HCT116 (cell line): ENCODE measurements around the gene ZYG11B.

ENCODE experiments used
- EZH2 ChIP-seq: fragments of 200-600 bp; sonication (generic); IDR thresholded peaks from 2 replicates; pipeline ENCODE4 v1.6.1; 2017; ENCODE audit warnings: antibody characterized with exemption, mixed run types
- TF ChIP-seq, protein P1 (sequence below), 3 experiments: fragments of 200-600 bp in 1 of 3; sonication (generic) in 1 of 3; IDR thresholded peaks in 2 of 3; conservative IDR thresholded peaks in 1 of 3; 2 replicates each; pipeline ENCODE4 v1.5.1; 2012 to 2017; ENCODE audit warnings: low read depth in 2 of 3, low read length in 2 of 3, antibody characterized with exemption in 1 of 3, borderline replicate concordance in 1 of 3, control low read depth in 1 of 3, mild to moderate bottlenecking in 1 of 3, mixed read lengths in 1 of 3, mixed run types in 1 of 3, moderate library complexity in 1 of 3; ENCODE audit not compliant: insufficient read depth in 1 of 3
- TF ChIP-seq, protein P2 (sequence below): IDR thresholded peaks from 2 replicates; pipeline ENCODE4 v1.6.1; 2012

DNA sequence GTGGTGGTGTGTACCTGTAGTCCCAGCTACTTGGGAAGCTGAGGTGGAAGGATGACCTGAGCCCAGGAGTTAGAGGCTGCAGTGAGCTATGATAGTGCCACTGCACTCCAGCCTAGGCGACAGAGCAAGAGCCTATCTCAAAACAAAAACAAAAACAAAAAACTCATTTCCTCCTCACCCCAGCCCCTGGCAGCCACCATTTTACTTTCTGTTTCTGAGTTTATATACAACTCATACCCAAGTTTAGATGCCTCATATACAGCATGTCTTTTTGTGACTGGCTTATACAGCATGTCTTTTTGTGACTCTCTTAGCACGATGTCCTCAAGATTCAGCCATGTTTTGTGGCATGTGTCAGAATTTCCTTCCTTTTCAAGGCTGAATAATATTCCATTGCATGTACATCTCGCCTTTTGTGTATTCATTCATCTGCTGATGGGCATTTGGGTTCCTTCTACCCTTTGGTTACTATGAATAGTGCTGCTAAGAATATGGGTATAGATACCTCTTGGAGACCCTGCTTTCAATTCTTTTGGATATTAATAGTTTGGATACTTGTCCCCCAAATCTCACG lies 42.8 kb upstream of the ZYG11B start:
- TF ChIP-seq, protein P1, sequence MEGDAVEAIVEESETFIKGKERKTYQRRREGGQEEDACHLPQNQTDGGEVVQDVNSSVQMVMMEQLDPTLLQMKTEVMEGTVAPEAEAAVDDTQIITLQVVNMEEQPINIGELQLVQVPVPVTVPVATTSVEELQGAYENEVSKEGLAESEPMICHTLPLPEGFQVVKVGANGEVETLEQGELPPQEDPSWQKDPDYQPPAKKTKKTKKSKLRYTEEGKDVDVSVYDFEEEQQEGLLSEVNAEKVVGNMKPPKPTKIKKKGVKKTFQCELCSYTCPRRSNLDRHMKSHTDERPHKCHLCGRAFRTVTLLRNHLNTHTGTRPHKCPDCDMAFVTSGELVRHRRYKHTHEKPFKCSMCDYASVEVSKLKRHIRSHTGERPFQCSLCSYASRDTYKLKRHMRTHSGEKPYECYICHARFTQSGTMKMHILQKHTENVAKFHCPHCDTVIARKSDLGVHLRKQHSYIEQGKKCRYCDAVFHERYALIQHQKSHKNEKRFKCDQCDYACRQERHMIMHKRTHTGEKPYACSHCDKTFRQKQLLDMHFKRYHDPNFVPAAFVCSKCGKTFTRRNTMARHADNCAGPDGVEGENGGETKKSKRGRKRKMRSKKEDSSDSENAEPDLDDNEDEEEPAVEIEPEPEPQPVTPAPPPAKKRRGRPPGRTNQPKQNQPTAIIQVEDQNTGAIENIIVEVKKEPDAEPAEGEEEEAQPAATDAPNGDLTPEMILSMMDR (IDR thresholded peaks at IDR 0.05 in 2 of 3, conservative IDR thresholded peaks at IDR 0.05 in 1 of 3; ENCODE audit: borderline replicate concordance in 1 of 3, insufficient read depth in 1 of 3, low read depth in 2 of 3, low read length in 2 of 3) = no peak
- TF ChIP-seq, protein P2, sequence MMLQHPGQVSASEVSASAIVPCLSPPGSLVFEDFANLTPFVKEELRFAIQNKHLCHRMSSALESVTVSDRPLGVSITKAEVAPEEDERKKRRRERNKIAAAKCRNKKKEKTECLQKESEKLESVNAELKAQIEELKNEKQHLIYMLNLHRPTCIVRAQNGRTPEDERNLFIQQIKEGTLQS = no peak
- no peak for TF ChIP-seq EZH2
